Activated CD8-positive, alpha-beta memory T cell treated with anti-CD3 and anti-CD28 coated beads for 36 hours (primary cell): ENCODE results near the gene NFKB2. TPM values are rescaled to one million over a fixed set of nuclear protein-coding genes. Genes with fewer than 3 reads are reported as not detected.

Experiments
- CTCF ChIA-PET: fragments of 350-600 bp; sonication (Branson Sonifier 250); formaldehyde crosslinking; loops from one replicate; lab custom pipeline; 2021; ENCODE audit warnings: antibody characterized with exemption; lab: Charles Lee
- POLR2A ChIA-PET: fragments of 350-600 bp; sonication (Branson Sonifier 250); formaldehyde crosslinking; loops from one replicate; lab custom pipeline; 2021; ENCODE audit warnings: antibody characterized with exemption; lab: Charles Lee
- total RNA-seq, 2 experiments: library from RNA; stranded (reverse); gene quantifications; one replicate each; pipeline ENCODE4 v1.2.3, GENCODE V29; 2021

Gene NFKB2
- total RNA-seq, 2 experiments from 2014 or later = 272 to 279 TPM

DNA sequence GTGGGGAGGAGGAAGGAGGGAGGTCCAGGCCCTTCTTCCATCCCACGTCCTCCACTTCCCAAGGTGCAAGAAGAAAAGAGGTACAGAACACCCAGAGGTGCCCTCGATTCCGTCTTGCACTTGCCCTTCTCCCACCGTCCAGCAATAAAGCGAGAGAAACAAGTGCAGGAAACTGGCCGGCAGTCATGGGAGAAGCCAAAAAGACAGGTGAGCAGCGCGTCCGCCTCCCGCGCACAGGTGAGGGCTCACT lies 54.5 kb downstream of the NFKB2 start:
- ChIA-PET CTCF (interaction anchor here (1.2 to 4.7 kb wide), 7 partner anchors 11 to 133 kb away, joined by 3 to 52 read pairs (median 10); partner anchors contain the start of genes CUEDC2, FBXL15 and NFKB2), POLR2A (interaction anchor here (0.5 to 4.9 kb wide), 14 partner anchors 12 to 323 kb away, joined by 3 to 39 read pairs (median 8); partner anchors contain the start of genes ARL3, CUEDC2, FBXL15 and NFKB2)

GRCh38 chr10:102450374-102451104 lies 55.0 kb downstream of the NFKB2 start:
- CTCF ChIA-PET = interaction anchor here (0.8 to 4.7 kb wide), 9 partner anchors 11 to 165 kb away, joined by 3 to 52 read pairs (median 5); partner anchors contain the start of genes CUEDC2, FBXL15 and NFKB2
- POLR2A ChIA-PET = interaction anchor here (0.6 to 4.9 kb wide), 16 partner anchors 10 to 297 kb away, joined by 3 to 39 read pairs (median 6); partner anchors contain the start of genes ARL3, CUEDC2, FBXL15 and NFKB2

DNA sequence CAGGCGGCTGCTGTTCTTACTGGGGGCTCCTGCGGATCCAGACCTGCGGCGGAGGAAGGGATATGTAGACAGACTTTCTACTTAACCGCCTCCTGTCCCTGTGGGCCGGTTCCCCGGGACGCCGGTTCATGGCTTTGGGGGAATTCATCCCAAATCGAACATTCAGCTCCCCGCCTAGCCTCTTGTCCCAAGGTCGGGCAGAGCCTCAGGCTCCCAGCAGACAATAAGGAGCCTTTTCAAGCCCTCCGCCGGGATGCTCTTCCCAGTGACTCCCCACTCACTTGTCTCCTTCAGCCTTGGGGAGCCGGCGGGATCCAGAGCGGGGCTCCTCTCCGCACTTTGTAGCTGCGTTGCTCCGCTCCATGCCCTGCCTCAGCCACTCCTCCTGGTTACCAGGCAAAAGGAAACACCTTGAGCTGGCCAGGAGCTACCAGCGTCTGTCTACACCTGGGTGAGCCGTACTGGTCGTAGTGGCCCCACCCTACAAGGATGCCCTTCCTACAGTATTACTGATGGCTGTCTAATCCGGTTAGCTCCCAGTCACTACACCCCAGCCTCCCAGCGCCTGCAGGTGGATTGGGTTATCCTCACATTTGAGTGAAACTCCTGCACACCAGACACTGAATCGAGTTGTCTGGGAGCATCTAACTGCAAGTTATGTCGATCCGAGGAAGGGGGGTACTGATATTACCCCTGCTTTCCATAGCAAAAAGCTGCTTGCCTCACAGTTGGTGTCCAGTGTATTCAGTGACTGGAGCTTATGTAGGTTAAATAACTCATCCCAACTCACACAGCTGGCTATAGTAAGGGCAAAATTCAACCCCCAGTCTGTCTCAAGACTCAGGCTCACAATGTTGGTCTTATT lies 55.8 kb downstream of the NFKB2 start, which contains the start of gene C10orf95:
C10orf95 (minus strand) TSS at position 439 of the 865 bp plus-strand sequence. CDS start 450 bp downstream, outside the sequence.
- CTCF ChIA-PET = interaction anchor here (0.7 to 4.7 kb wide), 11 partner anchors 10 to 222 kb away, joined by 3 to 52 read pairs (median 5); partner anchors contain the start of genes ACTR1A, CUEDC2, FBXL15 and NFKB2
- POLR2A ChIA-PET = interaction anchor here (0.6 to 4.9 kb wide), 15 partner anchors 10 to 298 kb away, joined by 3 to 39 read pairs (median 6); partner anchors contain the start of genes CUEDC2, FBXL15, NFKB2 and TRIM8

Other genes with a start within 250 kb of the NFKB2 start
- 100 to 1,000 TPM; 341 to 355 TPM for gene NOLC1, start 243.3 kb upstream of the NFKB2 start, total RNA-seq
- gene ELOVL3, start 169.4 kb upstream of the NFKB2 start, total RNA-seq = not detected
- gene PITX3, start 154.2 kb upstream of the NFKB2 start, total RNA-seq = not detected
- 10 to 100 TPM; 34.9 to 36.1 TPM for gene GBF1, start 150.2 kb upstream of the NFKB2 start, total RNA-seq
- 1 to 10 TPM; 3.6 to 4.9 TPM for gene PSD, start 23.1 kb downstream of the NFKB2 start, total RNA-seq
- 10 to 100 TPM; 13.2 to 14.4 TPM for gene FBXL15, start 25.1 kb downstream of the NFKB2 start, total RNA-seq
- 10 to 100 TPM; 64.6 to 66.0 TPM for gene CUEDC2, start 36.9 kb downstream of the NFKB2 start, total RNA-seq
- gene C10orf95, start 55.8 kb downstream of the NFKB2 start, total RNA-seq = under 1 TPM; 0.40 to 0.74 TPM
- 10 to 100 TPM; 70.0 to 74.0 TPM for gene ACTR1A, start 107.0 kb downstream of the NFKB2 start, total RNA-seq
- gene SUFU, start 108.3 kb downstream of the NFKB2 start, total RNA-seq = 1 to 10 TPM; 6.8 to 7.4 TPM
- gene TRIM8, start 248.8 kb downstream of the NFKB2 start, total RNA-seq = 10 to 100 TPM; 67.1 to 71.0 TPM